K562 (cell line): ENCODE results near the gene SHISA9. TPM values are rescaled to one million over a fixed set of nuclear protein-coding genes. Genes with fewer than 3 reads are reported as not detected.

Experiments used
- ATAC-seq: fragments of 200-7000 bp; cut with Tn5 transposase; 3 replicates; pipeline ENCODE4 v1.9.1; 2020; ENCODE audit warnings: moderate library complexity
- BruUV-seq: library from RNA; stranded (reverse); fragments of 400-500 nt; replicated peaks from 2 replicates; lab custom pipeline; 2021; lab: Mats Ljungman, UMichigan
- CTCF ChIA-PET: fragments of 300-600 bp; formaldehyde crosslinking; extraction: SDS; loops from one replicate; lab custom pipeline; 2021; ENCODE audit warnings: low intra/inter-chr PET ratio; lab: Yijun Ruan, JAX
- POLR2A ChIA-PET: fragments of 300-600, 350-650 bp; sonication (Branson Sonifier 250); formaldehyde crosslinking; extraction: SDS; loops from one replicate; lab custom pipeline; 2021; ENCODE audit warnings: antibody characterized with exemption, inconsistent platforms; lab: Yijun Ruan, JAX
- DNase-seq, 4 experiments: peaks; one replicate each; pipeline versions ENCODE4 v3.0.0 to v3.0.0-alpha.2; 2011 to 2018; ENCODE audit warnings: low spot score in 3 of 4, mixed read lengths in 3 of 4; ENCODE audit errors: extremely low read depth in 1 of 4
- FAIRE-seq: peaks from 2 replicates; lab custom pipeline; 2011; peaks lifted over from hg19 to GRCh38; lab: Jason Lieb, UNC
- H2AFZ ChIP-seq: 2 replicates; pipeline ENCODE4 v1.6.0; 2011; ENCODE audit warnings: low read depth, low read length, control low read depth, inconsistent platforms
- H3K27ac ChIP-seq: fragments of 200-600 bp; 3 replicates; pipeline ENCODE4 v1.8.0; 2011; ENCODE audit warnings: low read depth, mild to moderate bottlenecking, control low read depth, inconsistent platforms, low read length, moderate library complexity, mixed read lengths; ENCODE audit errors: extremely low read depth
- H3K27me3 ChIP-seq, 2 experiments: fragments of 300-600 bp in 1 of 2; 2 replicates in 1 of 2; 3 replicates in 1 of 2; pipeline versions ENCODE4 v1.6.0 to v1.8.0; 2011; ENCODE audit warnings: inconsistent platforms in 2 of 2, low read length in 2 of 2, mild to moderate bottlenecking in 1 of 2, mixed read lengths in 1 of 2, moderate library complexity in 1 of 2; ENCODE audit not compliant: control insufficient read depth in 2 of 2, insufficient read depth in 2 of 2
- H3K36me3 ChIP-seq: fragments of 300-600 bp; 3 replicates; pipeline ENCODE4 v1.8.0; 2011; ENCODE audit warnings: mild to moderate bottlenecking, low read length, inconsistent platforms; ENCODE audit not compliant: control insufficient read depth, insufficient read depth
- H3K4me1 ChIP-seq, 2 experiments: fragments of 200-600 bp in 1 of 2; replicated peaks in 1 of 2; 2 replicates in 1 of 2; 3 replicates in 1 of 2; pipeline versions ENCODE4 v1.5.1 to v1.8.0; 2011; ENCODE audit warnings: inconsistent platforms in 2 of 2, low read length in 2 of 2, mild to moderate bottlenecking in 1 of 2, mixed read lengths in 1 of 2, moderate library complexity in 1 of 2; ENCODE audit not compliant: control insufficient read depth in 2 of 2, insufficient read depth in 2 of 2
- H3K4me2 ChIP-seq: 2 replicates; pipeline ENCODE4 v1.6.1; 2011; ENCODE audit warnings: low read length, control low read depth, inconsistent platforms, mixed read lengths; ENCODE audit not compliant: insufficient read depth
- H3K4me3 ChIP-seq: fragments of 200-600 bp; sonication (generic), shearing (Covaris generic); 2 replicates; pipeline ENCODE4 v1.5.1; 2016; ENCODE audit warnings: control low read depth, inconsistent platforms
- H3K79me2 ChIP-seq: fragments of 200-600 bp; 3 replicates; pipeline ENCODE4 v1.8.0; 2011; ENCODE audit warnings: low read length, inconsistent platforms; ENCODE audit not compliant: control insufficient read depth, insufficient read depth
- H3K9ac ChIP-seq, 2 experiments: 2 replicates each; pipeline versions ENCODE4 v1.6.0 to v1.6.1; 2011; ENCODE audit warnings: low read depth in 2 of 2, low read length in 2 of 2, control low read depth in 1 of 2, inconsistent platforms in 1 of 2, mild to moderate bottlenecking in 1 of 2, mixed read lengths in 1 of 2; ENCODE audit not compliant: insufficient read depth in 1 of 2
- H3K9me1 ChIP-seq: one replicate; pipeline ENCODE4 v1.6.0; 2011; ENCODE audit warnings: inconsistent platforms, mild to moderate bottlenecking, low read length, moderate library complexity; ENCODE audit not compliant: control insufficient read depth, insufficient read depth
- H3K9me3 ChIP-seq: replicated peaks from 2 replicates; pipeline ENCODE4 v1.5.1; 2011; ENCODE audit warnings: low read depth, low read length, inconsistent platforms; ENCODE audit not compliant: control insufficient read depth, insufficient read depth
- H4K20me1 ChIP-seq: replicated peaks from 2 replicates; pipeline ENCODE4 v1.6.1; 2011; ENCODE audit warnings: low read length, inconsistent platforms, mixed read lengths; ENCODE audit not compliant: control insufficient read depth, insufficient read depth
- CBX5 ChIP-seq: IDR thresholded peaks from 2 replicates; pipeline ENCODE4 v1.6.1; 2014; ENCODE audit warnings: low read depth, borderline replicate concordance
- CTCF ChIP-seq, 3 experiments: IDR thresholded peaks in 2 of 3; conservative IDR thresholded peaks in 1 of 3; 2 replicates each; pipeline ENCODE4 v1.5.1; 2011 to 2012; ENCODE audit warnings: low read length in 3 of 3, mild to moderate bottlenecking in 3 of 3, control low read depth in 2 of 3, improper control_type of control experiment in 1 of 3, inconsistent platforms in 1 of 3, low read depth in 1 of 3, mixed read lengths in 1 of 3, moderate library complexity in 1 of 3; ENCODE audit not compliant: insufficient read depth in 2 of 3
- ELK1 ChIP-seq: sonication (generic); formaldehyde crosslinking; IDR thresholded peaks from 2 replicates; pipeline ENCODE4 v1.8.1; 2022; ENCODE audit warnings: missing genetic modification reagents
- HDAC6 ChIP-seq: IDR thresholded peaks from 2 replicates; pipeline ENCODE4 v1.6.1; 2012; ENCODE audit warnings: low read depth, mild to moderate bottlenecking, control low read depth, inconsistent platforms, low read length, moderate library complexity
- HNRNPK ChIP-seq: fragments of 200-400 bp; formaldehyde crosslinking; IDR thresholded peaks from one replicate; pipeline ENCODE4 v1.6.1; 2018; ENCODE audit warnings: mild to moderate bottlenecking, low read depth, low read length; ENCODE audit not compliant: poor library complexity, severe bottlenecking
- U2AF1 ChIP-seq: fragments of 200-400 bp; formaldehyde crosslinking; optimal IDR thresholded peaks from 2 replicates; pipeline ENCODE3; 2017; ENCODE audit warnings: mild to moderate bottlenecking, low read depth, low read length, moderate library complexity
- XRCC3 ChIP-seq: fragments of 450-650 bp; IDR thresholded peaks from 2 replicates; pipeline ENCODE4 v1.6.1; 2017; ENCODE audit warnings: mild to moderate bottlenecking, moderate library complexity
- ZBTB7A ChIP-seq: IDR thresholded peaks from 2 replicates; pipeline ENCODE4 v1.6.1; 2011; ENCODE audit warnings: low read depth, mild to moderate bottlenecking, low read length, moderate library complexity, borderline replicate concordance; ENCODE audit not compliant: control insufficient read depth
- WGBS: fragments of 100-300 bp; shearing (Covaris generic); methylation state at CpG from one replicate; pipeline ENCODE4 v1.1.6; 2016; ENCODE audit warnings: low coverage, mixed read lengths; ENCODE audit not compliant: insufficient coverage; ENCODE audit errors: missing lambda C conversion rate; 5-methylcytosine and 5-hydroxymethylcytosine counted together
- in situ Hi-C: fragments of 300-500 bp; cut with MboI; formaldehyde crosslinking; loops from 4 replicates; pipeline ENCODE4 v1.15.0; 2018; ENCODE audit warnings: inconsistent platforms, mixed read lengths
- intact Hi-C: fragments of 100-400 bp; cut with micrococcal nuclease; formaldehyde crosslinking; loops from 2 replicates; pipeline ENCODE4 v1.14.2; 2022
- polyA plus RNA-seq, 8 experiments: library from polyadenylated mRNA; depleted of rRNA in 4 of 8; stranded (reverse) in 5 of 8; unstranded in 3 of 8; fragments of >200 nt; fragmentation: Nextera tagmentation in 2 of 8; fragmentation: Illumina TruSeq in 1 of 8; extraction: Ambion mirVana in 2 of 8; extraction: Trizol in 1 of 8; gene quantifications; 2 replicates each; pipeline versions ENCODE4 v1.2.1 to v1.2.3, GENCODE V29; 2011 to 2014; ENCODE audit warnings: inconsistent platforms in 1 of 8, missing spikeins in 1 of 8
- total RNA-seq, 7 experiments: library from RNA; depleted of rRNA in 6 of 7; stranded (reverse); fragments of >200 nt in 6 of 7; fragmentation: Illumina TruSeq in 2 of 7; extraction: Trizol in 2 of 7; gene quantifications; 2 replicates each; pipeline versions ENCODE4 v1.2.1 to v1.2.3, GENCODE V29; 2011 to 2021; ENCODE audit warnings: low replicate concordance in 1 of 7

The SHISA9 gene
- total and polyA plus RNA-seq, 9 of the 15 experiments (the other 6 are each of a cell fraction or from before 2014, with no cell fraction given) = under 0.01 to 0.16 (median 0.01) TPM; not detected in 6

- TF ChIP-seq ELK1 (CRISPR knock-in tag) = no peak
- no peak for TF ChIP-seq ZBTB7A
- TF ChIP-seq CTCF (IDR thresholded peaks at IDR 0.05 in 2 of 3, conservative IDR thresholded peaks at IDR 0.05 in 1 of 3; ENCODE audit: insufficient read depth in 2 of 3, low read depth in 1 of 3, low read length in 3 of 3) = no peak
- TF ChIP-seq, all 486 proteins: peak for 0
Observed at GRCh38 chr16:13242201-13242600, 340.8 kb downstream of the SHISA9 start (continued).

- no peak overlapping the region for H3K9ac ChIP-seq
- no peaks in the 10 kb centered on the region for H3K36me3 ChIP-seq
- FAIRE-seq (no peak), DNase-seq (no peak), ATAC-seq (no peak)
- ChIA-PET POLR2A (no interaction called here), CTCF (no interaction called here)
- H3K4me2 ChIP-seq = no peak overlapping the region
- H3K4me3 ChIP-seq = no peak overlapping the region
- 0% methylated on average over 5 of the region's 5 CpGs for WGBS
- no peaks in the 10 kb centered on the region for H3K9me3 ChIP-seq
- H3K4me1 ChIP-seq = no peaks in the 10 kb centered on the region
- no peaks in the 10 kb centered on the region for H3K9me1 ChIP-seq
- no TSS peak for BruUV-seq
- no peaks in the 10 kb centered on the region for H4K20me1 ChIP-seq
- H3K27me3 ChIP-seq = no peaks in the 10 kb centered on the region
- in situ Hi-C loops (no loop called here), intact Hi-C loops (no loop called here)
- TF ChIP-seq XRCC3 (no peak), CBX5 (no peak), HDAC6 (no peak), HNRNPK (no peak), U2AF1 (no peak)
- no peak overlapping the region for H2AFZ ChIP-seq
- no peak overlapping the region for H3K27ac ChIP-seq
- no peaks in the 10 kb centered on the region for H3K79me2 ChIP-seq
Observed at GRCh38 chr16:13244770-13245169, 343.4 kb downstream of the SHISA9 start.
